ENCODE data around the gene LMX1B. TPM values are rescaled to one million over a fixed set of nuclear protein-coding genes. Genes with fewer than 3 reads are reported as not detected.

Gene LMX1B
- total RNA-seq, 8 experiments from 2014 or later = 0.05 to 3.2 (median 0.25) TPM; not detected in 2

- WGBS, 10 experiments = 0 to 75% (median 7%) methylated on average over 1 to 12 of the region's 18 CpGs; no CpG with 5 or more reads in 4 of the 10 experiments
- peaks cover 0 to 3% of the 10 kb centered on the region in 2 donors for H3K4me1 ChIP-seq (replicated peaks in 1 of 2)
- H3K4me3 ChIP-seq = no peak overlapping the region
- peak in 2 of 8 experiments; percentile 33 to 87 for ATAC-seq (replicated peaks in 6 of 8)
- H3K27ac ChIP-seq = no peak overlapping the region
- in situ Hi-C loops (cut with MboI; ENCODE audit: low pct_unique_long_range_greater_than_20kb in 2 of 9, low sequenced_read_pairs in 9 of 9, unreplicated experiment in 9 of 9) = loop anchor here in 7 of 9 experiments (25.0 kb wide), 2 partner anchors 140 to 165 kb away; no protein-coding TSS in a partner anchor
Observed at GRCh38 chr9:126621919-126622735, 8.4 kb downstream of the LMX1B start.

GRCh38 chr9:126623314-126623666 is 9.6 kb downstream of the LMX1B start:
- H3K4me3 ChIP-seq = no peak overlapping the region
- H3K27ac ChIP-seq = no peak overlapping the region
- WGBS, 10 experiments = 10 to 43% (median 40%) methylated on average over 1 to 2 of the region's 9 CpGs; no CpG with 5 or more reads in 7 of the 10 experiments
- ATAC-seq (replicated peaks in 6 of 8) = no peak
- H3K4me1 ChIP-seq (replicated peaks in 1 of 2) = peaks cover 0 to 3% of the 10 kb centered on the region in 2 donors
- in situ Hi-C loops (cut with MboI; ENCODE audit: low pct_unique_long_range_greater_than_20kb in 2 of 9, low sequenced_read_pairs in 9 of 9, unreplicated experiment in 9 of 9) = loop anchor here in 7 of 9 experiments (25.0 kb wide), 2 partner anchors 139 to 164 kb away; no protein-coding TSS in a partner anchor

GRCh38 chr9:126623667-126624478 is 10.1 kb downstream of the LMX1B start:
- peak in 1 of 8 experiments; percentile 7 for ATAC-seq (replicated peaks in 6 of 8)
- peaks cover 0 to 3% of the 10 kb centered on the region in 2 donors for H3K4me1 ChIP-seq (replicated peaks in 1 of 2)
- in situ Hi-C loops (cut with MboI; ENCODE audit: low pct_unique_long_range_greater_than_20kb in 2 of 9, low sequenced_read_pairs in 9 of 9, unreplicated experiment in 9 of 9) = loop anchor here in 7 of 9 experiments (25.0 kb wide), 2 partner anchors 138 to 163 kb away; no protein-coding TSS in a partner anchor
- H3K4me3 ChIP-seq = no peak overlapping the region
- 0 to 85% (median 0%) methylated on average over 1 to 6 of the region's 52 CpGs; no CpG with 5 or more reads in 4 of the 10 experiments for WGBS, 10 experiments
- H3K27ac ChIP-seq = no peak overlapping the region

- Histone ChIP-seq H3K4me3 (no peak overlapping the region), H3K27ac (no peak overlapping the region), H3K4me1 (replicated peaks in 1 of 2) (peaks cover 0 to 3% of the 10 kb centered on the region in 2 donors)
- ATAC-seq (replicated peaks in 6 of 8) = no peak
- in situ Hi-C loops (cut with MboI; ENCODE audit: low pct_unique_long_range_greater_than_20kb in 2 of 9, low sequenced_read_pairs in 9 of 9, unreplicated experiment in 9 of 9) = loop anchor here in 7 of 9 experiments (25.0 kb wide), 2 partner anchors 138 to 163 kb away; no protein-coding TSS in a partner anchor
- WGBS, 10 experiments = 0 to 50% (median 1%) methylated on average over 1 to 9 of the region's 18 CpGs; no CpG with 5 or more reads in 4 of the 10 experiments
Observed at GRCh38 chr9:126624479-126624826, 10.7 kb downstream of the LMX1B start.

GRCh38 chr9:126624912-126625311 is 11.2 kb downstream of the LMX1B start:
- Histone ChIP-seq H3K4me3 (no peak overlapping the region), H3K27ac (no peak overlapping the region), H3K4me1 (replicated peaks in 1 of 2) (peaks cover 0 to 3% of the 10 kb centered on the region in 2 donors)
- ATAC-seq (replicated peaks in 6 of 8) = no peak
- in situ Hi-C loops (cut with MboI; ENCODE audit: low pct_unique_long_range_greater_than_20kb in 2 of 9, low sequenced_read_pairs in 9 of 9, unreplicated experiment in 9 of 9) = loop anchor here in 7 of 9 experiments (25.0 kb wide), 2 partner anchors 137 to 162 kb away; no protein-coding TSS in a partner anchor
- WGBS, 10 experiments = 0 to 90% (median 3%) methylated on average over 1 to 9 of the region's 27 CpGs; no CpG with 5 or more reads in 4 of the 10 experiments

GRCh38 chr9:126625329-126626126 is 11.8 kb downstream of the LMX1B start:
- Histone ChIP-seq H3K4me3 (no peak overlapping the region), H3K4me1 (replicated peaks in 1 of 2) (peaks cover 0 to 3% of the 10 kb centered on the region in 2 donors), H3K27ac (no peak overlapping the region)
- in situ Hi-C loops (cut with MboI; ENCODE audit: low pct_unique_long_range_greater_than_20kb in 2 of 9, low sequenced_read_pairs in 9 of 9, unreplicated experiment in 9 of 9) = no loop called here
- WGBS, 10 experiments = 0 to 8% (median 1%) methylated on average over 1 to 28 of the region's 64 CpGs; no CpG with 5 or more reads in 7 of the 10 experiments
- peak in 3 of 8 experiments; percentile 15 to 28 (median 25) for ATAC-seq (replicated peaks in 6 of 8)

- Histone ChIP-seq H3K4me3 (no peak overlapping the region), H3K4me1 (replicated peaks in 1 of 2) (peaks cover 0 to 3% of the 10 kb centered on the region in 2 donors), H3K27ac (no peak overlapping the region)
- ATAC-seq (replicated peaks in 6 of 8) = peak in 6 of 8 experiments; percentile 10 to 45 (median 19)
- 1 to 55% (median 3%) methylated on average over 2 to 17 of the region's 56 CpGs; no CpG with 5 or more reads in 5 of the 10 experiments for WGBS, 10 experiments
- in situ Hi-C loops (cut with MboI; ENCODE audit: low pct_unique_long_range_greater_than_20kb in 2 of 9, low sequenced_read_pairs in 9 of 9, unreplicated experiment in 9 of 9) = no loop called here
Observed at GRCh38 chr9:126626127-126626925, 12.6 kb downstream of the LMX1B start.

- Histone ChIP-seq H3K27ac (no peak overlapping the region), H3K4me1 (replicated peaks in 1 of 2) (peaks cover 0 to 3% of the 10 kb centered on the region in 2 donors), H3K4me3 (no peak overlapping the region)
- ATAC-seq (replicated peaks in 6 of 8) = no peak
- no CpG with 5 or more reads among the region's 14 CpGs for WGBS, 10 experiments
- in situ Hi-C loops (cut with MboI; ENCODE audit: low pct_unique_long_range_greater_than_20kb in 2 of 9, low sequenced_read_pairs in 9 of 9, unreplicated experiment in 9 of 9) = no loop called here
Observed at GRCh38 chr9:126626926-126627233, 13.2 kb downstream of the LMX1B start.

- no peak for ATAC-seq (replicated peaks in 6 of 8)
- Histone ChIP-seq H3K4me1 (replicated peaks in 1 of 2) (peaks cover 0 to 3% of the 10 kb centered on the region in 2 donors), H3K27ac (no peak overlapping the region), H3K4me3 (no peak overlapping the region)
- in situ Hi-C loops (cut with MboI; ENCODE audit: low pct_unique_long_range_greater_than_20kb in 2 of 9, low sequenced_read_pairs in 9 of 9, unreplicated experiment in 9 of 9) = no loop called here
- 20 to 100% (median 61%) methylated on average over 1 to 6 of the region's 7 CpGs; no CpG with 5 or more reads in 3 of the 10 experiments for WGBS, 10 experiments
Observed at GRCh38 chr9:126628146-126628545, 14.4 kb downstream of the LMX1B start.

- Histone ChIP-seq H3K4me1 (replicated peaks in 1 of 2) (peaks cover 0 to 3% of the 10 kb centered on the region in 2 donors), H3K27ac (no peak overlapping the region), H3K4me3 (no peak overlapping the region)
- in situ Hi-C loops (cut with MboI; ENCODE audit: low pct_unique_long_range_greater_than_20kb in 2 of 9, low sequenced_read_pairs in 9 of 9, unreplicated experiment in 9 of 9) = no loop called here
- no peak for ATAC-seq (replicated peaks in 6 of 8)
- 0 to 53% (median 13%) methylated on average over 1 to 9 of the region's 11 CpGs; no CpG with 5 or more reads in 1 of the 10 experiments for WGBS, 10 experiments
Observed at GRCh38 chr9:126628969-126629674, 15.4 kb downstream of the LMX1B start.

GRCh38 chr9:126630458-126631237 is 16.9 kb downstream of the LMX1B start:
- no peak overlapping the region for H3K4me3 ChIP-seq
- ATAC-seq (replicated peaks in 6 of 8) = peak in 7 of 8 experiments; percentile 19 to 89 (median 56)
- H3K4me1 ChIP-seq (replicated peaks in 1 of 2) = peaks cover 0 to 3% of the 10 kb centered on the region in 2 donors
- no peak overlapping the region for H3K27ac ChIP-seq
- WGBS, 10 experiments = 7 to 40% (median 11%) methylated on average over 1 to 9 of the region's 20 CpGs; no CpG with 5 or more reads in 3 of the 10 experiments
- in situ Hi-C loops (cut with MboI; ENCODE audit: low pct_unique_long_range_greater_than_20kb in 2 of 9, low sequenced_read_pairs in 9 of 9, unreplicated experiment in 9 of 9) = no loop called here
